K562 (cell line): Measurements from ENCODE around the gene CCDC184. TPM values are rescaled to one million over a fixed set of nuclear protein-coding genes. Genes with fewer than 3 reads are reported as not detected.
A peak's percentile ranks its signal among the peaks of the same experiment; 100 is the strongest.

Experiments
- ATAC-seq: fragments of 200-7000 bp; cut with Tn5 transposase; 3 replicates; pipeline ENCODE4 v1.9.1; 2020; ENCODE audit warnings: moderate library complexity
- BruUV-seq: library from RNA; stranded (reverse); fragments of 400-500 nt; replicated peaks from 2 replicates; lab custom pipeline; 2021; lab: Mats Ljungman, UMichigan
- CTCF ChIA-PET: fragments of 300-600 bp; formaldehyde crosslinking; extraction: SDS; loops from one replicate; lab custom pipeline; 2021; ENCODE audit warnings: low intra/inter-chr PET ratio; lab: Yijun Ruan, JAX
- POLR2A ChIA-PET: fragments of 300-600, 350-650 bp; sonication (Branson Sonifier 250); formaldehyde crosslinking; extraction: SDS; loops from one replicate; lab custom pipeline; 2021; ENCODE audit warnings: antibody characterized with exemption, inconsistent platforms; lab: Yijun Ruan, JAX
- DNase-seq, 4 experiments: peaks; one replicate each; pipeline versions ENCODE4 v3.0.0 to v3.0.0-alpha.2; 2011 to 2018; ENCODE audit warnings: low spot score in 3 of 4, mixed read lengths in 3 of 4; ENCODE audit errors: extremely low read depth in 1 of 4
- FAIRE-seq: peaks from 2 replicates; lab custom pipeline; 2011; peaks lifted over from hg19 to GRCh38; lab: Jason Lieb, UNC
- H2AFZ ChIP-seq: 2 replicates; pipeline ENCODE4 v1.6.0; 2011; ENCODE audit warnings: low read depth, low read length, control low read depth, inconsistent platforms
- H3K27ac ChIP-seq: fragments of 200-600 bp; 3 replicates; pipeline ENCODE4 v1.8.0; 2011; ENCODE audit warnings: low read depth, mild to moderate bottlenecking, control low read depth, inconsistent platforms, low read length, moderate library complexity, mixed read lengths; ENCODE audit errors: extremely low read depth
- H3K27me3 ChIP-seq, 2 experiments: fragments of 300-600 bp in 1 of 2; 2 replicates in 1 of 2; 3 replicates in 1 of 2; pipeline versions ENCODE4 v1.6.0 to v1.8.0; 2011; ENCODE audit warnings: inconsistent platforms in 2 of 2, low read length in 2 of 2, mild to moderate bottlenecking in 1 of 2, mixed read lengths in 1 of 2, moderate library complexity in 1 of 2; ENCODE audit not compliant: control insufficient read depth in 2 of 2, insufficient read depth in 2 of 2
- H3K36me3 ChIP-seq: fragments of 300-600 bp; 3 replicates; pipeline ENCODE4 v1.8.0; 2011; ENCODE audit warnings: mild to moderate bottlenecking, low read length, inconsistent platforms; ENCODE audit not compliant: control insufficient read depth, insufficient read depth
- H3K4me1 ChIP-seq, 2 experiments: fragments of 200-600 bp in 1 of 2; replicated peaks in 1 of 2; 2 replicates in 1 of 2; 3 replicates in 1 of 2; pipeline versions ENCODE4 v1.5.1 to v1.8.0; 2011; ENCODE audit warnings: inconsistent platforms in 2 of 2, low read length in 2 of 2, mild to moderate bottlenecking in 1 of 2, mixed read lengths in 1 of 2, moderate library complexity in 1 of 2; ENCODE audit not compliant: control insufficient read depth in 2 of 2, insufficient read depth in 2 of 2
- H3K4me2 ChIP-seq: 2 replicates; pipeline ENCODE4 v1.6.1; 2011; ENCODE audit warnings: low read length, control low read depth, inconsistent platforms, mixed read lengths; ENCODE audit not compliant: insufficient read depth
- H3K4me3 ChIP-seq: fragments of 200-600 bp; sonication (generic), shearing (Covaris generic); 2 replicates; pipeline ENCODE4 v1.5.1; 2016; ENCODE audit warnings: control low read depth, inconsistent platforms
- H3K79me2 ChIP-seq: fragments of 200-600 bp; 3 replicates; pipeline ENCODE4 v1.8.0; 2011; ENCODE audit warnings: low read length, inconsistent platforms; ENCODE audit not compliant: control insufficient read depth, insufficient read depth
- H3K9ac ChIP-seq, 2 experiments: 2 replicates each; pipeline versions ENCODE4 v1.6.0 to v1.6.1; 2011; ENCODE audit warnings: low read depth in 2 of 2, low read length in 2 of 2, control low read depth in 1 of 2, inconsistent platforms in 1 of 2, mild to moderate bottlenecking in 1 of 2, mixed read lengths in 1 of 2; ENCODE audit not compliant: insufficient read depth in 1 of 2
- H3K9me1 ChIP-seq: one replicate; pipeline ENCODE4 v1.6.0; 2011; ENCODE audit warnings: inconsistent platforms, mild to moderate bottlenecking, low read length, moderate library complexity; ENCODE audit not compliant: control insufficient read depth, insufficient read depth
- H3K9me3 ChIP-seq: replicated peaks from 2 replicates; pipeline ENCODE4 v1.5.1; 2011; ENCODE audit warnings: low read depth, low read length, inconsistent platforms; ENCODE audit not compliant: control insufficient read depth, insufficient read depth
- H4K20me1 ChIP-seq: replicated peaks from 2 replicates; pipeline ENCODE4 v1.6.1; 2011; ENCODE audit warnings: low read length, inconsistent platforms, mixed read lengths; ENCODE audit not compliant: control insufficient read depth, insufficient read depth
- ARHGAP35 ChIP-seq: fragments of 450-650 bp; IDR thresholded peaks from 2 replicates; pipeline ENCODE4 v1.6.1; 2018; ENCODE audit not compliant: partially characterized antibody
- CAMTA2 ChIP-seq: fragments of 250-450 bp; sonication (Bioruptor Pico); conservative IDR thresholded peaks from 2 replicates; pipeline ENCODE4 v1.5.1; 2022
- E2F4 ChIP-seq: sonication (generic); formaldehyde crosslinking; IDR thresholded peaks from 2 replicates; pipeline ENCODE4 v1.8.0; 2022; ENCODE audit warnings: mild to moderate bottlenecking, low read depth, missing genetic modification reagents
- HMGXB4 ChIP-seq: sonication (generic); formaldehyde crosslinking; IDR thresholded peaks from 2 replicates; pipeline ENCODE4 v1.8.1; 2023; ENCODE audit warnings: mild to moderate bottlenecking, missing genetic modification reagents
- IFI16 ChIP-seq: fragments of 250-450 bp; sonication (Bioruptor Pico); IDR thresholded peaks from 2 replicates; pipeline ENCODE4 v2.1.2; 2022; ENCODE audit warnings: mild to moderate bottlenecking, inconsistent platforms
- MCM7 ChIP-seq, 2 experiments: fragments of 450-650 bp; IDR thresholded peaks; 2 replicates each; pipeline ENCODE4 v1.6.1; 2016 to 2018
- NR3C1 ChIP-seq: sonication (generic); formaldehyde crosslinking; IDR thresholded peaks from 2 replicates; pipeline ENCODE4 v1.8.1; 2022; ENCODE audit warnings: missing genetic modification reagents
- RHOXF2B ChIP-seq: fragments of 250-450 bp; sonication (Bioruptor Pico); conservative IDR thresholded peaks from 2 replicates; pipeline ENCODE4 v1.5.1; 2021
- SPI1 ChIP-seq: IDR thresholded peaks from 2 replicates; pipeline ENCODE4 v1.6.1; 2011; ENCODE audit warnings: low read depth, low read length, control low read depth, borderline replicate concordance
- TFAM ChIP-seq: fragments of 250-450 bp; sonication (Bioruptor Pico); conservative IDR thresholded peaks from 2 replicates; pipeline ENCODE4 v1.5.0; 2021; ENCODE audit warnings: mild to moderate bottlenecking, moderate library complexity
- TRIM24 ChIP-seq, 2 experiments: fragments of 450-650 bp; IDR thresholded peaks; 2 replicates each; pipeline ENCODE4 v1.6.1; 2016
- YBX1 ChIP-seq: fragments of 450-650 bp; IDR thresholded peaks from 2 replicates; pipeline ENCODE4 v1.7.1; 2016; ENCODE audit warnings: mild to moderate bottlenecking
- ZFP1 ChIP-seq: fragments of 450-650 bp; formaldehyde crosslinking; IDR thresholded peaks from 2 replicates; pipeline ENCODE4 v1.4.0; 2020; ENCODE audit warnings: mild to moderate bottlenecking, mixed read lengths
- ZNF561 ChIP-seq: fragments of 450-650 bp; formaldehyde crosslinking; conservative IDR thresholded peaks from 2 replicates; pipeline ENCODE4 v1.4.0; 2020; ENCODE audit warnings: mild to moderate bottlenecking, moderate library complexity
- WGBS: fragments of 100-300 bp; shearing (Covaris generic); methylation state at CpG from one replicate; pipeline ENCODE4 v1.1.6; 2016; ENCODE audit warnings: low coverage, mixed read lengths; ENCODE audit not compliant: insufficient coverage; ENCODE audit errors: missing lambda C conversion rate; 5-methylcytosine and 5-hydroxymethylcytosine counted together
- in situ Hi-C: fragments of 300-500 bp; cut with MboI; formaldehyde crosslinking; loops from 4 replicates; pipeline ENCODE4 v1.15.0; 2018; ENCODE audit warnings: inconsistent platforms, mixed read lengths
- intact Hi-C: fragments of 100-400 bp; cut with micrococcal nuclease; formaldehyde crosslinking; loops from 2 replicates; pipeline ENCODE4 v1.14.2; 2022
- polyA plus RNA-seq, 8 experiments: library from polyadenylated mRNA; depleted of rRNA in 4 of 8; stranded (reverse) in 5 of 8; unstranded in 3 of 8; fragments of >200 nt; fragmentation: Nextera tagmentation in 2 of 8; fragmentation: Illumina TruSeq in 1 of 8; extraction: Ambion mirVana in 2 of 8; extraction: Trizol in 1 of 8; gene quantifications; 2 replicates each; pipeline versions ENCODE4 v1.2.1 to v1.2.3, GENCODE V29; 2011 to 2014; ENCODE audit warnings: inconsistent platforms in 1 of 8, missing spikeins in 1 of 8
- total RNA-seq, 7 experiments: library from RNA; depleted of rRNA in 6 of 7; stranded (reverse); fragments of >200 nt in 6 of 7; fragmentation: Illumina TruSeq in 2 of 7; extraction: Trizol in 2 of 7; gene quantifications; 2 replicates each; pipeline versions ENCODE4 v1.2.1 to v1.2.3, GENCODE V29; 2011 to 2021; ENCODE audit warnings: low replicate concordance in 1 of 7

Gene CCDC184
- total and polyA plus RNA-seq, 9 of the 15 experiments (the other 6 are each of a cell fraction or from before 2014, with no cell fraction given): 0.09 TPM; not detected in 8

- Histone ChIP-seq H3K9me1 (peaks cover 3% of the 10 kb centered on the region), H4K20me1 (no peaks in the 10 kb centered on the region)
- TF ChIP-seq SPI1 (no peak), TRIM24 (IDR thresholded peaks at IDR 0.05) (no peak), E2F4 (CRISPR knock-in tag) (no peak), MCM7 (IDR thresholded peaks at IDR 0.05) (no peak), ZFP1 (CRISPR knock-in tag) (no peak), NR3C1 (CRISPR knock-in tag) (no peak), RHOXF2B (CRISPR knock-in tag) (no peak), CAMTA2 (no peak), ZNF561 (CRISPR knock-in tag) (no peak), IFI16 (CRISPR knock-in tag) (no peak), TFAM (no peak), HMGXB4 (CRISPR knock-in tag) (no peak), YBX1 (no peak), ARHGAP35 (no peak)
- TF ChIP-seq, all 486 proteins: peak for 0
- Histone ChIP-seq H3K79me2 (no peaks in the 10 kb centered on the region), H3K4me2 (peak overlapping the region; percentile 82), H3K9ac (peak overlapping the region in 1 of 2 experiments; percentile 74; a peak in 1 of 4 replicates), H3K4me1 (peaks cover 0 to 17% of the 10 kb centered on the region in 2 experiments; a peak in 3 of 5 replicates), H3K4me3 (peak overlapping the region; percentile 34), H3K36me3 (no peaks in the 10 kb centered on the region), H3K27me3 (peaks cover 21 to 42% of the 10 kb centered on the region in 2 experiments; a peak in 4 of 5 replicates), H3K9me3 (no peaks in the 10 kb centered on the region), H2AFZ (peak overlapping the region; percentile 89), H3K27ac (no peak overlapping the region)
- intact Hi-C loops (no loop called here), in situ Hi-C loops (no loop called here)
- BruUV-seq: no TSS peak
- peak; percentile 16 for ATAC-seq
- no peak for FAIRE-seq
- POLR2A ChIA-PET: no interaction called here
- CTCF ChIA-PET: no interaction called here
- WGBS: 43% methylated on average over 42 of the region's 61 CpGs
- DNase-seq: no peak
Observed at GRCh38 chr12:48183876-48184548, 568 bp downstream of the CCDC184 start.
